ENCODE results near the gene HPSE2.

GRCh38 chr10:98855403-98856189 is 380.1 kb downstream of the HPSE2 start:
- no peak for TF ChIP-seq CTCF (conservative IDR thresholded peaks at IDR 0.05)
- TF ChIP-seq EZH2 (IDR thresholded peaks at IDR 0.05; ENCODE audit: low read depth) = no peak

All from PC-9 (cell line).